ENCODE measurements around the gene NEUROG2.
"Not testable (repeated sequence)": the region's sequence is repeated elsewhere in the genome, so short reads cannot be mapped to it uniquely, and the experiment has no call there.

NEUROG2 gene

DNA sequence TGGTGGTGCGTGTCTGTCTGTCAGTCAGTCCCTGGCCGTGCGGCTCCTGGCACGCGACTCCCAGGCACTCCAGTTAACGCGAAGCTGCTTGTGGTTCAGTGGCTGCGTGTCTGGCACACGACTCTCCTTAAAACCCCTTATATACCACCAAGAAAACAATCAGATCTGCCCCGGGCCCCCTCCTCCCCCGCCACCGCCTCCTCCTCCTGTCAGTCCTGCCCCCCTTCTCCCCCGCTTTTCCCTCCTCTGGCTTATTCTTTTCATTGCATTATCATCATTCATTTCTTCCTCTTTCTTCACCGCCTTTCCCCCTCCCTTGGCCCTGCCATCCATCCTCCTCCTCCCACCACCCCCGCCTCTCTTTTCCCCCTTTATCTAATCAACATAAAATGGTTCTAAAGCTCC is at the start of gene NEUROG2:
Gene NEUROG2, minus strand, starts transcription at position 115 of the 405 bp plus-strand sequence. CDS start 705 bp downstream, outside the sequence.
- no peak within 1 kb of the TSS for H3K27ac ChIP-seq
- peak within 1 kb of the TSS; percentile 23 to 57 (median 45) for H3K4me3 ChIP-seq

DNA sequence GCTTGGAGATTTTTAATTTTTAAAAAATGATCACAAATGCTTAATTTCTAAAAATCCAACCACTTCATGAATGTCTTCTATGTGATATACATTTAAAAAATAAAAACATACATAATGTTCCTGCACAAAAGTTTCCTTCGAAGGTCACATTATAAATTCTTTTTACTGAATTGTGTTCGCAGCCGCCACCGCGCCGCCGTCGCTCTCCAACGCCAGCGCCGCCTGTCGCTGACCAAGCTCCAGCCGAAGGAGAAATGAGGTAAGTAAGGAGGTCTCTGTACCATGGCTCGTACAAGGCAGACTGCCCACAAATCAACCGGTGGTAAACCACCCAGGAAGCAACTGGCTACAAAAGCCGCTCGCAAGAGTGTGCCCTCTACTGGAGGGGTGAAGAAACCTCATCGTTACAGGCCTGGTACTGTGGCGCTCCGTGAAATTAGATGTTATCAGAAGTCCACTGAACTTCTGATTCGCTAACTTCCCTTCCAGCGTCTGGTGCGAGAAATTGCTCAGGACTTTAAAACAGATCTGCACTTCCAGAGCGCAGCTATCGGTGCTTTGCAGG is 48.8 kb upstream of the NEUROG2 start:
- H3K4me3 ChIP-seq: no peak overlapping the region

DNA sequence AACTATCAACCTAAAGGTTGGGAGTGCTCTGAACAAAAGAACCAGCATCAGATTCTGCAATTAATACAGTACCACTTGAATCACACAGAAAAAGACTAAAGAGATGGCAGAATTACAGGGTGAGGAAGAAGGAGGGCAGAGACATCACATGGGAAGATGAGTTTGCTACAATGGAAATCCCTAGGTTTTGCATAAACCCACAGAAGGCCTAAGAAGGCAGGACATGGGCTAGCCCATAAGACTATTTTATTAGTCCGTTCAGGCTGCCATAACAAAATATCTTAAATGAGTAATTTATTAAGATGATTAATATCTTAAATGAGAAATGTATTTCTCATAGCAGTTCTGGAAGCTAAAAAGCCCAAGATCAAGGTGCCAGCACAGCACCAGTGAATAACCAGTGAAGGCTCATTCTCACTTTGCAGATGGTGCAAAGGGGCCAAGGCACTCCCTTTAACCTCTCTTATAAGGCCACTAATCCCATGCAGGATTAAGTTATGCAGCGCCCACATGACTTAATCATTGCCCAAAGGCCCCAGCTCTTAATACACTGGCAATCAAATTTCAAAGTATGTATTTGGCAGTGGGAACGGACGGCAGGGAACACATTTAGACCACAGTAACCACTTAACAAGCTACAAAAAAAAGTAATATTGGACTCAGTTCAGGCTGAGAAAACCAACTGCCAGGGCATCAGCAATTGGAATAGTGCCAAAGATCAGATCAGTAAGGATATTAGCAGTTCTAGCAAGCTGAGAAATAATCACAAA is 47.6 kb upstream of the NEUROG2 start:
- no peak overlapping the region for H3K4me3 ChIP-seq
- no peak overlapping the region for H3K27ac ChIP-seq

More for the DNA sequence above, 48.8 kb upstream of the NEUROG2 start:
- H3K27ac ChIP-seq: no peak overlapping the region

DNA sequence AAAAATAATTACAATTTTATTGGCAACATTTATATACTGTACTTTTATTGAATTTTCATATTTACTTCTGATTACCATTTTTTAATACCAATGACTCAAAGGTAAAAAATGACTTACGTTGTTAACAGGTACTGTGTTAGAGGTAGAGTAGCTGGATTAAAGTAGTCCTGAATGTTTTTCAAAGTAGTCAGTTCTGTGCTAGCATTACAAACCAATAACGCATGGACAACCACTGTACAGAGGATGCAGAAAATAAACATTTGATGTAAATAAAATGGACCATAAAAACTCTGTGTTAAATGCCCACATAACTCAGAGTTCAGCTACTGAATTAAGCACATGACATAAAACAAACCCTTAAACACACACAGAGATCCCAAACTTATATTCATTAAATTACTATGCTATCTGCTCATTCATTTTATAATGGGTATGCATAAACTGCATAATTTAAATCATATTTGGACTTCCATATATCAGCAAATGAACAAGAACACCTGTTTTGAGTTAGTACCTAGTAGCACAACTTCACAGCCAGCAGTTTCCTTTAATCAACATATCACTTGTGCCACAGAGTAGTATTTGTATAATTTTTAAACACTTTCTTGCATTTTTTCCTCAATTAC is 46.4 kb upstream of the NEUROG2 start:
- H3K27ac ChIP-seq: no peak overlapping the region
- no peak overlapping the region for H3K4me3 ChIP-seq

DNA sequence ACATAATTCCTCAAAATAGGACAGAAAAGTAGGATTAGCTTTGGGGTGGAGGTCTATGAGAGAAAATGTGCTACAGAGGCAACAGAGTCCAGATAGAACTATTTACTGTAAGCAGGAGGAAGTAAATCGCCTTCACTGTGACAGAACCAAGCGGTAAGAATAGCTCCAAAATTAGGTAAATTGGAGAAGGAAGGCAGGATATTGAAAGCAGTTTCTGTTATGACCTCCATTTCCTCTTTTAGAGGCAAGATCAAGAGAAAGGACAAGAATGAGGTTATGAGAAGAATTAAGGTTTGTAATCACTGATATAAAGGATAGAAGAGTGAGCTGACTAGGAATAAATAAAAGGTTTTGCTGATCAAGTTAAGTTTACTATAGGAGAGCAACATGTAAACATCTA is 44.1 kb upstream of the NEUROG2 start:
- Histone ChIP-seq H3K27ac (no peak overlapping the region), H3K4me3 (no peak overlapping the region)

DNA sequence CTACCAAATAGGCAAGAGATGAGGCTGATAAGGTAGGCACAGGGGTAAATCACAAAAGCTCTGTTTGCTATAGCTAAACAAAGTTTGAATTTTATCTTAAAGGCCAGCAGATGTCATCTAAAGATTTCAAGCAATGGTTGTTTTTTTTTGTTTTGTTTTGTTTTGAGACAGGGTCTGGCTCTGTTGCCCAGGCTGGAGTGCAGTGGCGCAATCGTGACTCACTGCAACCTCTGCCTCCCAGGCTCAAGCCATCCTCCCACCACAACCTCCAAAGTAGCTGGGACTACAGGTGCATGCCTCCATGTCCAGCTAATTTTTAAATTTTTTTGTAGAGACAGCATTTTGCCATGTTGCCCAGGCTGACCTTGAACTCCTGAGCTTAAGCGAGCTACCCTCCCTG is 43.1 kb upstream of the NEUROG2 start:
- H3K27ac ChIP-seq: no peak overlapping the region
- H3K4me3 ChIP-seq: no peak overlapping the region

DNA sequence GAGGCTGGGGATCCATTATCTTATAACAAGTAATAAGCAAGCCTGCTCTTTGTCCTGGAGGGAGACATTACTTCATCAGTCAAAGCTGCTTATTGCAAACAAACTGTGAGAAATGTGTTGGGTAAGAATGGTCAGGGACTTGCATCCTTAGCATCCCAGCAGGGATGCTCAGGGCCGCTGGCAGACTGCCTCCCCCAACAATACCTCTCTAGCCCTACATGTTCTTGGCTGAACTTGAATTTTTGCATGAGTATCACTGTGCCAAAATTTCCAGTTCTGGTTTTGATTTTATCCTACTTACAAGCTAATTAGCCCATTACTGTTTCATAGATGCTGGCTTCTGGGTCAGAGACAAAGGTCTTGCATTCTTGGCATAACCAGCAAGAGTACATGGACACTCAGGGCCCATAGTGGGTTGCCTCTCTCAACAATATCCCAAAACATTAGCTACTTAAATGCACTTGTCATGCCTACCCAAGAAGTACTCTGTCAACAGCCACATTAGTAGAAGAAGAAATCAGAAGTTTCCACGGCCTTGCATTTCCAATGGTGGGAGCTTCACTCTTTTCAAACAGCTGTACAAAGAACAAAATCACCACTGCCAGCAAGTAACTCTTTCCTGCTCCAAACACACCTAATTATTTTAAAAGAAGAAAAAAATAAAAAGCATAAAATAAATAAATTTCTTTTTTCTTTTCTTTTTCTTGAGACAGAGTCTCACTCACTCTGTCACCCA is 41.9 kb upstream of the NEUROG2 start:
- Histone ChIP-seq H3K27ac (no peak overlapping the region), H3K4me3 (no peak overlapping the region)

DNA sequence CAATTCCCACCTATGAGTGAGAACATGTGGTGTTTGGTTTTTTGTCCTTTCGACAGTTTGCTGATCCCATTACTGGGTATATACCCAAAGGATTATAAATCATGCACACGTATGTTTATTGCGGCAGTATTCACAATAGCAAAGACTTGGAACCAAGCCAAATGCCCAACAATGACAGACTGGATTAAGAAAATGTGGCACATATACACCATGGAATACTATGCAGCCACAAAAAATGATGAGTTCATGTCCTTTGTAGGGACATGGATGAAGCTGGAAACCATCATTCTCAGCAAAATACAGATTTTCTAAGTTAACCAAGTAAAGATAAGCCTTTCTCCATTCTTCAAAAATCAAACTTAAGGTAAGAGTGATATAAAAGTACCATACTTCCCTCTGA is 38.3 kb upstream of the NEUROG2 start:
- H3K27ac ChIP-seq: not testable (repeated sequence)

DNA sequence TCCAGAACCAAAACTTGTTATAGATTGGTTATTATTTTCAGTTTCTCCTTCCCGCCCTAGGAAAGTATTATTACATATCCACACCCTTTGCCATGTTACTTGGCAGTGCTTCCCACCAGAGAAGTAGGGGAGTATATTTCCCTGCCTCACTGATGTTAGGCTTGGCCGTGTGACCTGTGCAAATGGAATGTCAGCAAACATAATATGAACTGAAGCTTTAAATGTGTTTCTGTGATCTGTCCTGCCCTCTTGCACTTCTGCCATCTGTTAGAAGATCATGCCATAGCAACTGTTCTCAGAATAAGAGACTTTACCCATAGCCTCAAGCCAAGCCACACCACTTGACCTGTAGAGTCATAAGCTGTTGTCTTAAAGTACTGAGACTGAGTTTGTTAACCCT is 36.7 kb upstream of the NEUROG2 start:
- Histone ChIP-seq H3K27ac (no peak overlapping the region), H3K4me3 (no peak overlapping the region)

More for the DNA sequence above, 38.3 kb upstream of the NEUROG2 start:
- H3K4me3 ChIP-seq: not testable (repeated sequence)

DNA sequence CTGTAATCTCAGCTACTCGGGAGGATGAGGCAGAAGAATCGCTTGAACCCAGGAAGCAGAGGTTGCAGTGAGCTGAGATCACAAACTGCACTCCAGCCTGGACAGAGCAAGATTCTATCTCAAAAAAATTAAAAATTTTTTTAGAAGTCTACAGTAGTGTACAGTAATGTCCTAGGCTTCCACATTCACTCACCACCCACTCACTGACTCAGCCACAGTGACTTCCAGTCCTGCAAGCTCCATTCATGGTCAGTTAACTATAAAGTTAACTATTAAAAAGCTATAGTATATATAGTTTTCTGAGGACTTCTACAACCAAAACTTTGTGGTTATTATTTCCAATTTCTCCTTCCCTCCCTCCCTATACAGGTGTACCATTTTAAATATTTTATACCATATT is 34.7 kb upstream of the NEUROG2 start:
- Histone ChIP-seq H3K27ac (no peak overlapping the region), H3K4me3 (no peak overlapping the region)

DNA sequence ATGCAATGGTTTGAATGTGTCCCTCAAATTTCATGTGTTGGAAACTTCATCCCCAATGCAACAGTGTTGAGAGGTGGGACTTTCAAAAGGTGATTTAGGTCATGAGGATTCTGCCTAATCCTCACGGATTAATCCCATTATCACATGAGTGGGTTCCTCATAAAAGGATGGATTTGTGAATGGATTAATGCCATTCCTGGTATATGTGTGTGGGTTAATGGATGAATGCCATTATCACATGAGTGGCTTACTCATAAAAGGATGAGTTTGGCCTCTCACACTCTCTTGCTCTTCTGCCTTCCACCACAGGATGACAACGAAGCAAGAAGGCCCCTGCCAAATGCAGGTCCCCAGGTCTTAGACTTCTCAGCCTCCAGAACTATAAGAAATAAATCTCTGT is 30.5 kb upstream of the NEUROG2 start:
- Histone ChIP-seq H3K4me3 (no peak overlapping the region), H3K27ac (no peak overlapping the region)

DNA sequence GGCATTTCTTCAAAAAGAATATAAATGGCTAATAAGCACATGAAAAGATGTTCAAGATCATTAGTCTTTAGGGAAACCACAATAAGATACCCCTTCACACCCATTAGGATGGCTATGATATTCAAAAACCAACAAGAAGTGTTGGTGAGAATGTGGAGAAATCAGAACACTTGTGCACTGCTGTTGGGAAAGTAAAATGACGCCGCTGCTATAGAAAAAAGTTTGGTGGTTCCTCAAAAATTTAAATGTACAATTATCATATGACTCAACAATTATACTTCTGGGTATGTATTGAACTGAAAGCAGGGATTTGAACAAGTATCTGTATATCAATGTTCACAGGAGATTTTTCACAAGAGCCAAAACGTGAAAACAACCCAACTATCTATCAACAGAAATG is 29.4 kb upstream of the NEUROG2 start:
- Histone ChIP-seq H3K4me3 (no peak overlapping the region), H3K27ac (no peak overlapping the region)

DNA sequence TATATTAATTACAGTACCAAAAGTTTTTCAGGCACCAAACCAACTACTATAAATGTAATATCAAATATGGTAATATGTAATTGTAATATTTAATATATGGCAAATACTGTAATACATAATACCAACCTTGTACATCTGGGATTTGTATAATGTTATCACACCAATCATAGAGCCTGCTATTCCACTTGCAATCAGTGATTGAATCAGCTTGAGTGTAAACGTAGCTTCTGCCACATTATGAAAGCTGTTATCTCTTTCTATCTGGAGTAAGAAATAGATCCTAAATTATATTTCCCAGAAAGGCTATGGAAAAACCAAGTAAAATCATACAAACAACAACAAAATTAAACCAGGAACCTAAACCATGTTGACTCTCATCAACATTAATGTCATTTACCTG is 24.7 kb upstream of the NEUROG2 start:
- Histone ChIP-seq H3K4me3 (no peak overlapping the region), H3K27ac (no peak overlapping the region)

DNA sequence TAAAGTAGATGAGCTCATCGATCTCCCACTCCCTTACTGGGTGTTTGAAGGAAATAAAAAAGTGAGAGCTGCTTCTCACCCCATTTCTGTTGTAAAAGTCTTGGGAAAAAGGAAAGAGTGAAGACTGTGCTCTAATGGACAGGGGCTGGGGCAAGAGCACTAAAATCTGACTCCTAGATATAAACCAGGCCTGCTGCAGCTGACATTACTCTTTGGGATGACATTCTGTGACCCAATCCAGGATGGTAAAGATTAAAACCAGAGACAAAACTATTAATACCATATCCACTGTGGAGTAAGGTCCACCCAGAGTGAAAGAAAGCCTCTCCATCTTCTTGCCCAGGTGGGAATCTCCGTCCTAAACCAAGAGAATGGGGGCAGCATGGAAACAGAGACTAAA is 20.1 kb upstream of the NEUROG2 start:
- H3K27ac ChIP-seq: no peak overlapping the region
- H3K4me3 ChIP-seq: no peak overlapping the region

DNA sequence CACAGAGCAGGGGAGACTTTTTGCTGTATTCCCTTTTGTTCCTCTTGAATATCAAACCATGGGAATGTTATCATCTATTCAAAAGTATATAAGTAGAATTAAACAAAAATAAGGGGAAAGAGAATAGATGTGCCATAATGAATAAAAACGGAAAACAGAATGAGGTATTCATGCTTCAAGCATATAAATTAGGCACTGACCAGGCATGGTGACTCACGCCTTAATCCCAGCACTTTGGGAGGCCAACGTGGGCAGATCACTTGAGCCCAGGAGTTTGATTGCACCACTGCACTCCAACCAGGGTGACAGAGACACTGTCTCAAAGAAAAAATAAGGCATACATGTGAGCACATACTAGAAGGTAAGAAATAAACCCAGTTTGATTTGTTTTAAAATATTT is 16.3 kb upstream of the NEUROG2 start:
- Histone ChIP-seq H3K27ac (no peak overlapping the region), H3K4me3 (no peak overlapping the region)

DNA sequence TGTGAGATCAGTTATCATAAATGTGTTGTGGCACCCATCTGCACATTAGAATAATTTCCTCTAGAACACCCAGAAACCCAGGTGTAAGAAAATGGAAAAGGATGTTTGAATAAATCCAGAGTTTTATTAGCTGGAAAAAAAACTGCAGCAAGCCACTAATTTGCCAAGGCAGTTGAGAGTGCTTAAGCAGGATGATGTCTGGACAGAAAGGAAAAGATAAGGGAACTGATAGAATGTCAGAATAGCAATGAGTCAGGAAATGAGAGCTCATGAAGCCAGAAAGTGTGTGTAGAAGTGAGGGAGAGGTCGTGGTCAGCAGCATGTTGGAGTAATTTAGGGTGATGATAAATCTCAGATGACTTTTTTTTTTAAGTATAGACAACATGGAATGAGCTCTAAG is 15.2 kb upstream of the NEUROG2 start:
- no peak overlapping the region for H3K27ac ChIP-seq

DNA sequence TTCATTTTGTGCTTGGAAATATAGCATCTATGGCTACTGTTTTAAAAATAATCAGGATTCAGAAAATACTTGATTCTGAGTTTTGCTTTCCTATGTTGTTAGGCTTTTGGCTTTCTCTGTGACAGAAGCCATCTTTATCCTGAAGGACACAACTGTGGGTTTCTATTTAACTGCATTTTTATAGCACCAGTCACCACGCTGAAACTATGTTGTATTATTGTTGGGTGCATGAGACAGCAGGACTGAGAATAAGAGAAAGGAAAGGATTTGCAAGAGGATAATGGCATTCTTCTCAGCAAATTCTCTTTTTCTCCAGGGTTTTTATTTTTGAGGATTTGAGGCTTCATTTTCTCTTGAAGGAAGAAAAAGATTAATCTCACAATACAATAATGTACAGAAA is 10.1 kb upstream of the NEUROG2 start:
- no peak overlapping the region for H3K4me3 ChIP-seq

More for the DNA sequence above, 15.2 kb upstream of the NEUROG2 start:
- no peak overlapping the region for H3K4me3 ChIP-seq

DNA sequence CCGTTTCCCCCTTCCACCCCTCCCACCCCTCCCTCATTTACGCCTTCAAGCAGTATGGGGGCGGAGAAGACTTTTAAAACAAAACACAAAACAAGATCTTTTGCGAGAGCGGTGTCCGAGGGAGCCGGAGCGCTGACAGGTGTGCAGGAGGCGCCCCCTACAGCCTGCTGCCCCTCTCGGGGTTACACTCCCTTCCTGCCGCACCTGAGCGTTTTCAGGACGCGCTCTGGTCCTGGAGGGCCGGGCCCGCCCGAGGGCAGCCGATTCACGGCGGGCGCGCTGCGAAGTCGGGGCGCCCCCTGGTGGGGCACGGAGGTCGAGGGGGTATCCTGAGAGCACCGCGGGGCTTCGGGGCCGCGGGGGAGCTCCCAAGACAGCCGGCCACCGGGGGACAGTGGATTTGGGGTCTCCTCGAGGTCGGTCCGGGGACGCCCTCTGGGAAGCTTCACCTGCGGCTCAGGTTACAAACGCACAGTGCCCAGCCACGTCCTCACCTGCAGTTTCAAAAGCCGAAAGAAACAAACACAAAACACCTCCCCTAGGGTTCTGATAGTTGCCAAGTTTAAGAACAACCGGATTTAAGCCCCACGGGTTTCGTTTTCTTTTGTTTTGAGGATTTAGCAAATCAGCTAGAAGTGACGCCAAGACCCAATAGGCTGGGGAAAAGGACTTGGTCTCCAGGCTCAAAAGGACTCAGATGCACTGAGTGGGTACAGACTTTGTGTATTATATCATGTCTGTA is 8.0 kb upstream of the NEUROG2 start:
- Histone ChIP-seq H3K4me3 (peak overlapping the region; percentile 14 to 39 (median 26)), H3K27ac (no peak overlapping the region)

More for the DNA sequence above, 10.1 kb upstream of the NEUROG2 start:
- H3K27ac ChIP-seq: no peak overlapping the region

DNA sequence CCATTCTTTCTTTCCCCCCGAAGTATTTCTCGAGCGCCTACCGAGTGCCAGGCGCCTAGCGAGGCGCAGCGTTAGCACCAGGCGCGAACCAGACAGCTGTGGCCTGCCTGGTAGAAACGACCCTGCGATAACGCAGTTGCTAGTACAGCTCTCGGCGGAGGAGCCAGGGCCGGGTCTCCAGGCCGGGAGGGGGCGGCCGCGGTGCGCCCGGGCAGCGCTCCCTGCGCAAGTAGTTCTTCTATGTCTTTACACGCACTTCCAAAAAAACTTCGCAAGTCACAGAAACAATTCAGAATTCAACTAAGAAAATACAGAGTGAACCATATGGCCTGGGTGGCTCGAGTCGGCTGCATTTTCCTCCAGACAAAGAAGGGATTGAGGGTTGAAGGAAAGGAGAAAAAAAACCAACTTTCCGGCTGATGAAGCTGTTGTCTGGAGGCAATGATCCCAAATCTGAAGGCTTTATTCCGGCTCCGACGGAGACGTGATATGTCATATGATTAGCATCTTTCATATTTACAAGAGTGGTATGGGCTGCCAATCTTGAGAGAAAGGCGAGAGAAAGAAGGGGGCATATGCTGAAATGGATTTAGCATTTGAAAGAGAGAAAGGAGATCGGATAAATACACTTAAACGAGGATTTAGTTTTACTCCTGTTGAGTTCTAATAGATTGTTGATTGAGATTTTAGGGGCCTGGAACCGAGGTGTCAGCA is 7.2 kb upstream of the NEUROG2 start:
- no peak overlapping the region for H3K27ac ChIP-seq
- peak overlapping the region; percentile 16 to 39 (median 26) for H3K4me3 ChIP-seq
